Measurements from ENCODE around the gene RICTOR.
"Not testable (repeated sequence)": the region's sequence is repeated elsewhere in the genome, so short reads cannot be mapped to it uniquely, and the experiment has no call there.

RICTOR gene

DNA sequence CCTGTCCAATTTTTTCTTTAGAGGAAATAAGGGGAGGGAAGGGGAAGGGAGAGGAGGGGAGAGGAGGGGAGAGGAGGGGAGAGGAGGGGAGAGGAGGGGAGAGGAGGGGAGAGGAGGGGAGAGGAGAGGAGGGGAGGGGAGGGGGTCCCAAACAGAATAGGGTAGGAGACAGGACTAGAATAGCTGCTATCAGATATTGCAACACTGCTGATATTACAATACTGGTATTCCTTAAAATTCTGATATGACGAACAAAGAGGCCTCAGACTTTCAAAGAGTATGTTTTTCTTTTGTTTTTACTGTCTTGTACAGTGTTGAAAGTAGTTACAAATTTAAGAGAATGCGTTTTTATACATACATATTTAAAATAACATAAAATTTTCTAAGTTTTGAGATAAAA is 67.5 kb downstream of the RICTOR start:
- DNase-seq (ENCODE audit: low spot score), result no peak

DNA sequence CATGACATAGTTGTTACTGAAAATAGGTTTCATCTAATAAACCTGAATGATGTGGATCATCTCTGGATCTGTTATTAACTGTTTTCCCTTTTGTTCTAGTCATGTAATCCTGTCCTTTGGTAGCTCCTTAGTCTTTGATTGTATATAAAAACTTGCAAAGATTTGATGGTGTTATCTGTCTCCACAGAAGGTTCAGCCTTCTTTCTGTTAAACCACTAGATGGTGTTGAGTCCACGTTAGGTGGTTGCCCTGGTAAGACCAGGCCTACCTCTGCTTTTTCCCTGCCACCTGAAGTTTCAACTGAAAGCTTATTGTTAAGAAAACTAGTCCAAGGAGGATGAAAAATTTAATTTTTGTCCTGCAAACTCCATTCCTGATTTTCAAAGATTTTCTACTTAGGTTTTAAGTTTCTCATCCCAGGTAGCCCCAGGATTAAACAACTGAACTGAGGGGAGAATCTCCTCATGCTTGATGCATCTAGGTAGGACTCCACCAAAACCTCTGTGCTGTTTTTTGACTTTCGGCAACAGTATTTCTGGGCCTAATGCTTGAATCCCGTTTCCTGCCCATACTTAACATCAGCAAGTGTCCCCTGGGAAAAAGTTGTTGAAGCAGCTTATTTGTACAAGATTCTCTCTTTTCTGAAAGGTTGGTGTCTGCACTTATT is 68.5 kb downstream of the RICTOR start:
- DNase-seq (ENCODE audit: low spot score), result no peak

DNA sequence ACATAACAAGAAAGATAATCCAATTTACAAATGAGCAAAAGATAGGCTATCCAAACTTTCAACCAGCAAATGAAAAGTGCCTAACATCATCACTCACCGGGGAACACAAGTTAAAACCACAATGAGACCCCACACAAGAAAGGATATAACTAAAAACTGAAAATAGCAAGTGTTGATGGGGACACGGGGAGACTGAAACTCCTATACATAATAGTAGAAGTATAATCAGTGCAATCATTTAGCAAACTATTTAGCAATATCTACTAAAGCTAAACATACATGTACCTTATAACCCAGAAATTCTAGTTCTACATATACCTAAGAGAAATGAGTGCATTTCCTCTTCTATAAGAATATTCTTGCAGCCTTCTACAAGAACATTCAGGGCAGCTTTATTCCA is 72.5 kb downstream of the RICTOR start:
- DNase-seq (ENCODE audit: low spot score), result no peak

DNA sequence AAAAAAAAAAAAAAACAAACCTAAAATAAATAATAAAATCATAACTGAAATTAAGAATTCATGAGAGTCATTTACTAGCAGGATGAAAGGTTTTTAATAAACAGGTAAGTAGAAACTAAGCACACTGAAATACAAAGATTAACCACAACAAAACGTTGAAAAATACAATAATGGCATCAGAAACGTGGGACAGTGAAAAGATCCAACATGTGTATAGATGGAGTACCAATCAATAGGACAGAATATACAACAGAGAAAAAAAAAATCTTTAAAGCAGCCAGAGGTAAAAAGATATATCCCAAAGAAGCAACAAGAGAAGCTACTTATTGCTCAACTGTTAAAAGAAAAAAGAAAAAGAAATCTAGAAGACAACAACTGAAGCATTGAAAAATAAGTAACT is 75.2 kb downstream of the RICTOR start:
- no peak for DNase-seq (ENCODE audit: low spot score)

DNA sequence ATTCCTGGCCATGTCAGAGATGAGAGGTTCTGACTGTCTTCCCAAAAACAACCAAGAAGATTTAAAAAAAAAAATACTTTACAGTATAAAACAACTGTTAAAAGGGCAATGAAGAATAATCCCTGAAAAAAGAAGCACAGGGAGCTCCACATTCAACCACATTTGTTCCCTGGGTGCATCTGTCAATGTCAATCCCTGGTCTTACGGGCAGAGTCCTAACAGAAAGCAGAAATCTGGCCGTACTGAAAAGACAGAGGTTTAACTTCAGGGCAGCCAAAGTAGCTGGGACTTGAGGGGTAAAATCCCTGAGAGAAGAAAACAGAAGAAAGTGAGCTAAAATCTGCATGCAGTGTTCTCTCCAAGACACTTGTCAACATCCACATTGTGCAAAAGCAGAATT is 76.6 kb downstream of the RICTOR start:
- DNase-seq (ENCODE audit: low spot score), result no peak

DNA sequence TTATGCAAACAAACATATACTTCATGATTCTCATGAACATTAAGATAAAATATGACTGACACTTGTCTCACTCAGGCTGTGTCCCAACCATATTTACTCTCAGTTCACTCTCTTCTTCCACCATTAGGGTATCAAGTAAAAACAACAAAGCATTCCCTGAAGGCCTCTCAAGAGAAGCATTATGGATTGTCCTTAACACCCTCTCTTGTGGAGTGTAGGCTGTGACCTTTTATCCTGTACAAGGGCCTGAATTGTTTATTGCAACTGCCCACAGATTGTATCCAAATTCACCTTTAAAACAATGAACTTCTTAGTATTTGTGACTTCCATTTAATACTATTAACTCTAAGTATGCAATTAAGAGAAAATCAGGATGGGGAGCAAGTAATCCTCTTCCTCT is 78.1 kb downstream of the RICTOR start:
- no peak for DNase-seq (ENCODE audit: low spot score)

DNA sequence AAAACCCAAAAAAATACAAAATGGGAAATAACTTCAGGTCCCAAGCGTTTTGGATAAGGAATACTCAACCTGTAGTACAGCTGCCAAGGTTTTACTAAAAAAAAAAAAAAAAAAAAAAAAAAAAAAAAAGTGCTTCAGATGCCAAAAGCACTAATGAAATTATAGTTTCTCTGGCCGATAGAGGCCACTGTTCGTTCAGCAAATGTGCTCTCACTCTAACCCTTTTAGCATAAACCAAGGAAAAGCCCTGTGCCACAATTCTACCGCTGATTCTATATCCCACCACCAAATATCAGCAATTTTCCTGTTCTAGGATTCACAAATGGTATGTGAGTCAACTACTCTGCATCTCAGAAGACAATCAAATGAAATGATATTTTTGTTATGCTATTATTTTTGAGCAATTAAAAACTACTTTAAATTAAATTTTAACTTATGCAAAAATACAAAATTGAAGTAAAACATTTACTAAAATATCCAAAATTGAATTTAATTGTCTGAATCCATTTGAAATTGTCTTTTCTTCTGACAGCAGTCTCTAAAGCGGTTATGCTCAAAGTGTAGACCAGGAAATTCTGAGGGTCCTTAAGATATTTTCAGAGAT is 79.8 kb downstream of the RICTOR start:
- peak; percentile 46 for DNase-seq (ENCODE audit: low spot score)

DNA sequence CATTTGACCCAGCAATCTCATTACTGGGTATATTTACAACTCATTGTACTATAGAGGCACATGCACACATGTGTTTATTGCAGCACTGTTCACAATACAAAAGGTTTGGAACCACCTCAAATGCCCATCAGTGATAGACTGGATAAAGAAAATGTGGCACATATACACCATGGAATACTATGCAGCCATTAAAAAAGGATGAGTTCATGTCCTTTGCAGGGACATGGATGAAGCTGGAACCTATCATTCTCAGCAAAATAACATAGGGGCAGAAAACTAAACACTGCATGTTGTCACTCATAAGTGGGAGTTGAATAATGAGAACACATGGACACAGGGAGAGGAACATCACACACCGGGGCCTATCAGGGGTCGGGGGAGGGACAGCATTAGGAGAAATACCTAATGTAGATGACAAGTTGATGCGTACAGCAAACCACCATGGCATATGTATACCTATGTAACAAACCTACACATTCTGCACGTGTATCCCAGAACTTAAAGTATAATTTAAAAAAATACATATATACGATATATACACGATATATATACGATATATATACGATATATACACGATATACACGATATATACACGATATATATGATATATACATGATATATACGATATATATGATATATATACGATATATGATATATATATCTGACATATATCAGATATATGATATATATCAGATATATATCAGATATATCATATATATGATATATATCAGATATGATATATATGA is 84.1 kb downstream of the RICTOR start:
- DNase-seq (ENCODE audit: low spot score), result not testable (repeated sequence)

DNA sequence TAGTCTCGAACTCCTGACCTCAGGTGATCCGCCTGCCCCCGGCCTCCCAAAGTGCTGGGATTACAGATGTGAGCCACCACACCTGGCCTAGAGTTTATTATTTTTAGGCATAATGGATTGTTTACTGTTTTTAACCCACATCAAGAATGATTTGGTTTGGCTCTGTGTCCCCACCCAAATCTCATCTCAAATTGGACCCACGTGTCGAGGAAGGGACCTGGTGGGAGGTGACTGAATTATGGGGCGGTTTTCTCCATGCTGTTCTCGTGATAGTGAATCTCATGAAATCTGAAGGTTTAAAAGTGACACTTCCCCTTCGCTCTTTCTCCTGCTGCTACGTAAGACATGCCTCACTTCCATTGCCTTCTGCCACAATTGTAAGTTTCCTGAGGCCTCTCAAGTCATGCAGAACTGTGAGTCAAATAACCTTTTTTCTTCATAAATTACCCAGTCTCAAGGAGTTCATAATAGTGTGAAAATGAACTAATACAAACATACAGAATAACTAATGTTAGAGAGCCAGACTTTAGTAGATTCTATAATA is 88.2 kb downstream of the RICTOR start:
- no peak for DNase-seq (ENCODE audit: low spot score)

DNA sequence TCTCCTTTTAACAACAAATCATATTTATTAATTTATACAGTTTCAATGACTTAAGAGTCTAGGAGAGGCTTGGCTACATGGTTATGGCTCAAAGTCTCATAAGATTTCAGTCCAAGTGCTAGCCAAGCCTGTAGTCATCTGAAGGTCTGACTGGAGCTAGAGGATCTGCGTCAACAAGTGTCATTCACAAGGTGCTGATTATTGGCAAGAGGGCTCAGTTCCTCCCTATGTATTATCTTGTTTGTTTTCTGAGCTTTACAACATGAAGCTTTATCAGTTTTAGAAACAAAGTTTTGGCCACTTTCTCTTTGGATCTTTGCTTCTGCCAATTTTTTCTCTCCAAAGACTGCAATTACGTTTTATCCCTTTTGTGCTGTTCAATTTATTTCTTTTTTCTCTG is 94.7 kb downstream of the RICTOR start:
- DNase-seq (ENCODE audit: low spot score), result no peak

DNA sequence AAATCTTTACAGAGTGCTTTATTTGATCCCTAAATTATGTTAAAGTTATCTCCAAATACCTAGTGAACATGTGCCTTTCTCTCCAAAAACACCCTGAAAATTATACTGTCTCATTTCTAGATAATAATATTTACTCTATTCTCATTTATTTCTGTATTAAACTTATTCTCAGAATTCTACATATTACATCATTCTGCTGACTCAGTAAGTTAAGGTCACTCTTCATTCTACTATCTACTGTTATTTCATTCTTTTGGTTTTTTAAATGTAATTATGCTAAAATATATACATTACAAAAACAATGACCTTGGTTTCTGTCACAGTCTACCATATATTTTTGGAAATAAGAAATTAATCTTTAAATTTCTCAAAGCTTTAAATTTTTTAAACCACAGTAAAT is 96.2 kb downstream of the RICTOR start:
- no peak for DNase-seq (ENCODE audit: low spot score)

DNA sequence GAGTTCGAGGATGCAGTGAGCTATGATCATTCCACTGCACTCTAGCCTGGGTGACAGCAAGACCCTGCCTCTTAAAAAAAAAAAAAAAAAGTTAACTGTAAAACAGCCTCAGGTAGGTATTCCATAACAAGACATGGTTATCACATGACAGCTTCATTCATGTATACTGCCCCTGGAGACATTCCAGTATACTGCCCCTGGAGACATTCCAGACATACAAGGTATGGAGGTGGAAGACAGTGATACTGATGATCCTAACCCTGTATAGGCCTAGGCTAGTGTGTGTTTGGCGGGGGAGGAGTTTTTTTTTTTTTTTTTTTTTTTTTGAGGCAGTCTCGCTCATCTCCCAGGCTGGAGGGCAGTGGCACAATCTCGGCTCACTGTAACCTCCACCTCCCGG is 105.5 kb downstream of the RICTOR start:
- no peak for DNase-seq (ENCODE audit: low spot score)

DNA sequence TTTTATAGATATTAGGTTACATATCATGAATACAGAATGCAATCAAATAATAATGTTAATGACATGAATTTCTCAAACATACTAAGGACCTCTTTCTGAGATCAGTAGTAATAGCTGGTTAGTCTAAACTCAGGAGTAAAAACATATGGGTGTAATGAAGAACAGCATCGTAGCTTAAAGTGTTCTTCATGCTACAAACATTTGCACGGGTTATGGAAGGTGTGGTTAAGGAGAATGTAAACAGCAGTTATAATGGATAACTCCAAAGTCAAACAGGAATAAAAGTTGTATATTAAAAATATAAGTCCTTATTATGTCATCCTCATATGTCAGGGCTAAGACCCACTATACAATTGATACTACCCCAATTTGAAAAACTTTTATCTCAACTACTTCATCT is 112.5 kb downstream of the RICTOR start:
- no peak for DNase-seq (ENCODE audit: low spot score)

DNA sequence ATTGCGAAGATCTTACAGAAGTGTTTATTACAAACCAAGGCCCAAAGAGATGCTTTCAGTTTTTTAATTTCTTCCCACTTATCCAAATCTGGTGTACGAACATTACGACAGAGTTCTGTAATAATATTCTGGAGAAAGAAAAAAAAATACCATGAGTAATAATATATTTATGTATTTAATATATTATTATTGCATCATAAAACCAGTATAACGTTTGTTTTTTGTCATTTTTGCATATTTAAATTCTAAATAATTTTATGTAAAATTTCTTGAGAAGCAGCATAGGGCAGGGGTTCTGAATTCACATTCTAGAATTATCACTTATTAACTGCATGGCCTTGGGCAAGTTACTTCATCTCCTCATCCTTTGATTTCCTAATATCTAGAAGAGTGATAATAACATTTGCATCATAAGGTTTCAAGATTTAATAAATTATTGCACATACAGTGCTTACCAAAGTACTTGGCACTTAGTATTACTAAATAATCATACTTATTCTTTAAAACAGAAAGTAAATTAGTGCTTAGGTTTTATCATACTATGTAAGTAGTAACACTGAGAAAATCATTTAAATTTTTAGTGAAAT is 120.7 kb downstream of the RICTOR start:
- DNase-seq (ENCODE audit: low spot score), result no peak

DNA sequence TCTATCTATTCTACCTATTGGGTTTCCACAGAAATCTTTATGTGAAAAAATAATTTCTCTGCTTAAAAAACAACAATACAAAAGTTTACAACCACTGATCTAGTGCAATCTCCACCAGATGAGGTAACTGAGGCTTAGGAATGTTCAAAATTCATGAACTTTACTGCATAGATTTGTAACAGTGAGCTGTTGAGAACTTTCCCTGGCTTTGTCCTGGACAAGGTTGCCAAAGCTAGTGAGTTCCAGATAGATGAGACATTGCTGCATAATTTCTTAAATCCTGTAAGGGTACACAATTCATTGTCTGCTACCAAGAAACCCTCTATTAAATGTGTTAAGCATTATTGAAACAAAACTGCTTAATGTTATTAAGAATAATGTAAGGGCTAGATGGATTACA is 125.7 kb downstream of the RICTOR start:
- DNase-seq (ENCODE audit: low spot score), result no peak

DNA sequence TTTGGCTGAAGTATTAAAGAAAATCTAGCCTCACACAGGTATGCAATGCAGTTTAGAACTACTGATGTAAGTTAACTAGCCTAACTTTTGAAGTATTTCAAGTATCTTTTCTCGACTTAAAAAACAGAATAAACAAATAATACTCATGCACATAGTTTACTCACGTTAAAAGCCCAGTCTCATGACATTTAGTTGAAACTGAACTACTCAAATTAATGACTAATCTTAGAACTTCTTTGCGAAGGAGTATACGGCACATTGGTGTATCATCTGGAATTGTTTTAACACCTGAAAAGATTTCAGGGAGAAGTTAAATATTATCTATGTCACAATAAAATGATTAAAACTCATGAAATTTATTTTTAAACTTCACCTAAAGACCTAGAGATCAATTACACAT is 129.9 kb downstream of the RICTOR start:
- no peak for DNase-seq (ENCODE audit: low spot score)

DNA sequence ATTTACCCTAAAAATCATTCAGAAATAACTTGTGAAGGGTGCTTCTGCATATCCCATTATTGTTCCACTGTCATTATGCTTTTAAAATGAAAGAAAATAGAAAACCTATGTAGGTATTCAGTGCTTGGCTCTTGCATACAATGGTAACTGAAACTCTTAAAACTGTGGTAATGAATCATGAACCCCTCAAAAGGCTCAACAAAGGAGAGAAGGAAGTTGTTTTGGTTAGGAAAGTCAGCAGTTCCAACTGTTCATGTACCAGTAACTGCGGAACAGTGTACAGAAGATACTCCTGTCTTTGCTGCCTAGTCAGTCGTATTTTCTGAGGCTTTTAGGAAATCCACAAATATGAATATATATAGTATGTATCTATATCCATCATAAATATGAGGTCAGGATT is 132.3 kb downstream of the RICTOR start:
- DNase-seq (ENCODE audit: low spot score), result no peak

DNA sequence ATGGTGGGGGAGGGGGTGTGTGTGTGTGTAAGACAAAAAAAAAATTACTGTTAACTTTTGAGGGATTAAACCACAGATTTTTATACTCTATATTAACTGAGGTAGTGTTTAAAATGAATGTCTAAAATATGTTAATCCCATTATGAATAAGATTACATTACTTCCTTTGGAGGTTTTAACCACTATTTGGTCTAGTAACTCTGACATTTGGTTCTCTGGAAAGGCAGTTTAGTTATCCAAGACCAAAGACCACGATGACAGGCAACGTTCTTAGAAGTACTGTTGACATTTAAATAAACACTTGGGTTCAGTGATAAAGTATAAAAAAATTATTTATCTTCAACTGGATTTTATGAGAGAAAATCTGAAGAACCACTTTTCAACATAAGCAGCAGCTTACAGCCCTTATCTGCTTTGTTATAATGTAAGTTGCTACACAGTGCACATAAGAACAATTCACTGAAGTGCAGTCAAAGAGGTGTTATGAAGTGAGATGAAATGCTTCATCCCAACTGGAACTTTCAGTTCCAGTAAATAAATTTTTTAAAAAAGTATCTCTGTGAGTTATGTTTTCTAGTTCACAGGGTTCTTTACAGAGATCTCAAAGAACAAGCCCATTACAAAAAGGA is 133.9 kb downstream of the RICTOR start:
- DNase-seq (ENCODE audit: low spot score), result no peak

DNA sequence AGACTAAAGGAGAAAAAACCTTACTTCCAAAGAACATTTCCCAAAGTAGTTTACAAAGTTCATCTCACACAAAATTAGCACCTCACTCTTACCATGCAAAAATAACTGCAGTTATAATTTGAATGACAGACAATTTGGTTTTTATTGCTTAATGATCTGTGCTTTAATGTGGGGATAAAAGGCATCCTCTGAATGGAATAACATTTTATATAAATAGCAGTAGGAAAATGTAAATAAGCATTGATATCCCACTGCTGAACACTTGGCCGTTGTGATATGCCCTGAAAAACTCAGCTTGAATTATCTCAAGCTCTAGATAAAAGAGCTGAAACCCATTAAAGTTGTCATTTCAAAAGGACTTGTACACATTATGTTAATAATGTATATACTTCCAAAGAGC is 135.2 kb downstream of the RICTOR start:
- no peak for DNase-seq (ENCODE audit: low spot score)

DNA sequence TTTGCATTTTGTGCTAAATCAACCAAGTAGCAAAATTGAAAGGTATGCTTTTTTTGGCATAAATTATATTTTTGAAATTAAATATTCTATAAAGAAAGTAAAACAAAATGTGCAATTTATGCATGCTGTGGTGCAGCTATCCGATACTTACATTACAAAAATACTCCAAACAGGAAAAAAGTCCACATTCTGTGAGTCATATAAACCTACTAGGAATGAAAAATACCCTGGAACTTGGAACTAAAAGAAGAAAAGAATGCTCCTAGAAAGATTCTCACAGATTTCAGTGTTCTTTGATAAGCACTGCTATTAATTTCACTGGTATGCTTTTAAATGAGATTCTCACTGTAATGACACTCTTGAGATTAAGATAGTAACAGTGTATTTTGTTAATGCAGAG is 135.8 kb downstream of the RICTOR start:
- DNase-seq (ENCODE audit: low spot score), result no peak

DNA sequence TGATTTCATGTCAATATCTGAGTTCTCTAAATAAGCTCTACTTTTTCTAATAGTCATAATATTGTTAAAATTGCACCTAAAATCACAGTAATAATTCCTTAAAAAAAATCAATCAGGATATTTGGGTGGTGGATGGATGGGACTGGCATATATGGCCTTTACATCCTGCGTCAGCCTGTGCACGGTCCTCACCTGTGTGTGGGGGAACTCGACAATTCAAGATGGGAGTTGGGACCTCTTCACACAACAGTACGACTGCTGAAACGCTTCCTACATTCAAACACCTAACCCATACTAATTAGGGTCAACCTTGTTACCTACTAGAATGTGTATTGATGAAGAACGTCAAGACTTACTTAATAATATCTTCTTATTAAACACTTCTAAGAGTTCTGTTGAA is 137.9 kb downstream of the RICTOR start:
- DNase-seq (ENCODE audit: low spot score), result no peak

DNA sequence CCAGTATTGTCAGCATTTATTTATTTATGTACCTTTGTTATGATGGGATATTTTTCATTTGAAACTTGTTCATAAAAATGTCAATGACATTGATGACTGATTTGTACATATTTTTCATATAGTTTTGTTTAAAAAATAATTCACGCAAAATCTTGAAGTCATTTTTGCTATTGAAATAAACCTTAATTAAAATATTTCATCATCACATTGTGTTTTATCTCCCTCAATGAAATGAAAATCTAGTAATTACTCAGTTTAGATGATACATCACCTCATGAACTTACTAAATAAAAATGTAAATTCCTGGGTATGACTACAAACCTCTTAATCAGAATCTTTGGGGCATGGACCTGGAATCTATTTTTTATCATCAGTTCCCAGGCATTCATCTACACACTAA is 138.8 kb downstream of the RICTOR start:
- DNase-seq (ENCODE audit: low spot score), result no peak

All from HuH-7 (cell line).